ENCODE measurements around the gene TMEM135. TPM values are rescaled to one million over a fixed set of nuclear protein-coding genes. Genes with fewer than 3 reads are reported as not detected.

Gene TMEM135
- total RNA-seq, 1 experiment from 2014 or later = 12.6 TPM

DNA sequence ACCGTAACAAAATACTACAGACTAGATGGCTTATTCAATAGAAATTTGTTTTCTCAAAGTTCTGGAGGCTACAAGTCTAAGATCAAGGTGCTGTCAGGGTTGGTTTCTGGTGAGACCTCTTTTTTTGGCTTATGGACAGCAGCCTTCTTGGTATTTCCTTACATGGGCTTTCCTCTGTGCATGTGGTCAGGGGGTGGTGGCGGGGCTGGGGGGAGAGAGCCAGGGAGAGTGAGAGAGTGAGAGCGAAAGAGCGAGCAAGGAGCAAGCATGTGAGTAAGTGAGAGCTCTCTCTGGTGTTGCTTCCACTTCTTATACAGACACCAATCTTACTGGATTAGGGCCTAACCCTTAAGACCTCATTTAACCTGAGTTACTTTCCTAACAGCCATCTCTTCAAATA, 181.5 kb downstream of the TMEM135 start:
- BruUV-seq (replicated peaks) = no TSS peak
- H3K27me3 Mint-ChIP-seq (ENCODE audit: unreplicated experiment) = no peaks in the 10 kb centered on the region
- intact Hi-C loops (cut with micrococcal nuclease; ENCODE audit: unreplicated experiment) = no loop called here
- no peaks in the 10 kb centered on the region for H3K36me3 Mint-ChIP-seq (ENCODE audit: insufficient read depth, unreplicated experiment)
- no peaks in the 10 kb centered on the region for H3K4me1 Mint-ChIP-seq (ENCODE audit: low read depth, unreplicated experiment)
- DNase-seq = no peak
- no peak overlapping the region for H3K4me3 Mint-ChIP-seq (ENCODE audit: low read depth, unreplicated experiment)
- no peak overlapping the region for H3K27ac Mint-ChIP-seq (ENCODE audit: unreplicated experiment)
- CTCF ChIA-PET = no interaction called here
- TF ChIP-seq, protein P1, sequence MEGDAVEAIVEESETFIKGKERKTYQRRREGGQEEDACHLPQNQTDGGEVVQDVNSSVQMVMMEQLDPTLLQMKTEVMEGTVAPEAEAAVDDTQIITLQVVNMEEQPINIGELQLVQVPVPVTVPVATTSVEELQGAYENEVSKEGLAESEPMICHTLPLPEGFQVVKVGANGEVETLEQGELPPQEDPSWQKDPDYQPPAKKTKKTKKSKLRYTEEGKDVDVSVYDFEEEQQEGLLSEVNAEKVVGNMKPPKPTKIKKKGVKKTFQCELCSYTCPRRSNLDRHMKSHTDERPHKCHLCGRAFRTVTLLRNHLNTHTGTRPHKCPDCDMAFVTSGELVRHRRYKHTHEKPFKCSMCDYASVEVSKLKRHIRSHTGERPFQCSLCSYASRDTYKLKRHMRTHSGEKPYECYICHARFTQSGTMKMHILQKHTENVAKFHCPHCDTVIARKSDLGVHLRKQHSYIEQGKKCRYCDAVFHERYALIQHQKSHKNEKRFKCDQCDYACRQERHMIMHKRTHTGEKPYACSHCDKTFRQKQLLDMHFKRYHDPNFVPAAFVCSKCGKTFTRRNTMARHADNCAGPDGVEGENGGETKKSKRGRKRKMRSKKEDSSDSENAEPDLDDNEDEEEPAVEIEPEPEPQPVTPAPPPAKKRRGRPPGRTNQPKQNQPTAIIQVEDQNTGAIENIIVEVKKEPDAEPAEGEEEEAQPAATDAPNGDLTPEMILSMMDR (IDR thresholded peaks at IDR 0.05; ENCODE audit: unreplicated experiment) = no peak
- no peaks in the 10 kb centered on the region for H3K9me3 Mint-ChIP-seq (ENCODE audit: low read depth, unreplicated experiment)

DNA sequence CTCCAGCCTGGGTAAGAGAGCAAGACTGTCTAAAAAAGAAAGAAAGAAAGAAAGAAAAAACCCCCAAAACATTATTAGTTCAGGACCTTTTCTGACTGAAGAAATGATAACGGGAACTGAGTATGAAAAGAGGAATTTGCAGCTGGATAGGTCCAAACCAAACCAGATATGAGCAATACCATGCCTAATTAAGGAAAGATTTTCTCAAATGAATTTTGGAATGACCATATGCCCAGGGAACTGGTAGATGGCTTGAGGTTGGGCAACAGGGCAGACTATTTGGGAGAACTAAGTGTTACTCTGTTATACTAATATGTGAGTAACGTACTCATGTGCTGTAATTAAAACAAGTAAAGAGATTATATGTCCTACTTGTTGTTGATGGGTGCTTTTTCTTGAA, 186.1 kb downstream of the TMEM135 start:
- intact Hi-C loops (cut with micrococcal nuclease; ENCODE audit: unreplicated experiment) = no loop called here
- H3K36me3 Mint-ChIP-seq (ENCODE audit: insufficient read depth, unreplicated experiment) = no peaks in the 10 kb centered on the region
- no TSS peak for BruUV-seq (replicated peaks)
- DNase-seq = no peak
- H3K4me1 Mint-ChIP-seq (ENCODE audit: low read depth, unreplicated experiment) = no peaks in the 10 kb centered on the region
- H3K9me3 Mint-ChIP-seq (ENCODE audit: low read depth, unreplicated experiment) = no peaks in the 10 kb centered on the region
- TF ChIP-seq, protein P1 (IDR thresholded peaks at IDR 0.05; ENCODE audit: unreplicated experiment) = no peak
- no peak overlapping the region for H3K4me3 Mint-ChIP-seq (ENCODE audit: low read depth, unreplicated experiment)
- no peak overlapping the region for H3K27ac Mint-ChIP-seq (ENCODE audit: unreplicated experiment)
- CTCF ChIA-PET = no interaction called here
- no peaks in the 10 kb centered on the region for H3K27me3 Mint-ChIP-seq (ENCODE audit: unreplicated experiment)

DNA sequence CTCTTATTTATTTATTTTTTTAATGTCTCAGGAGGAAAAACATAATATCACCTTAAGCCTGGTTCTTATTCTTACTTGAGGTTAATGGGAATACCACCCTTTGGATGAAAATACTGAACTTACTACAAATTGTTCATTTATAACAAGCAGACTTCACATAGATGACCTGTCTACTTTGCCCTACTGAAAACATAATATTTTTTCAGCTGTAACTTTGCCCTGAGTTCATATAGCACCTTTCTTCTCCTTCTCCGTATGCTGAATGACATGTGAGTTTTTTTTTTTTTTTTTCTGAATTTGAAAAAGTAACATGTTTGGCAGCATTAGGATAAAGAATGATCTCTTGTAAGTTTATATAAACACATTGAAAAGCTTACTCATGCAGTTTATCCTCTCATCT, 186.8 kb downstream of the TMEM135 start:
- no peaks in the 10 kb centered on the region for H3K27me3 Mint-ChIP-seq (ENCODE audit: unreplicated experiment)
- no peaks in the 10 kb centered on the region for H3K36me3 Mint-ChIP-seq (ENCODE audit: insufficient read depth, unreplicated experiment)
- no peaks in the 10 kb centered on the region for H3K9me3 Mint-ChIP-seq (ENCODE audit: low read depth, unreplicated experiment)
- intact Hi-C loops (cut with micrococcal nuclease; ENCODE audit: unreplicated experiment) = no loop called here
- no peak overlapping the region for H3K27ac Mint-ChIP-seq (ENCODE audit: unreplicated experiment)
- DNase-seq = no peak
- H3K4me3 Mint-ChIP-seq (ENCODE audit: low read depth, unreplicated experiment) = no peak overlapping the region
- no peaks in the 10 kb centered on the region for H3K4me1 Mint-ChIP-seq (ENCODE audit: low read depth, unreplicated experiment)
- no TSS peak for BruUV-seq (replicated peaks)
- CTCF ChIA-PET = interaction anchor here (0.7 kb wide), 1 partner anchor 35 kb away, joined by 5 read pairs; no protein-coding TSS in a partner anchor
- TF ChIP-seq, protein P1 (IDR thresholded peaks at IDR 0.05; ENCODE audit: unreplicated experiment) = no peak

DNA sequence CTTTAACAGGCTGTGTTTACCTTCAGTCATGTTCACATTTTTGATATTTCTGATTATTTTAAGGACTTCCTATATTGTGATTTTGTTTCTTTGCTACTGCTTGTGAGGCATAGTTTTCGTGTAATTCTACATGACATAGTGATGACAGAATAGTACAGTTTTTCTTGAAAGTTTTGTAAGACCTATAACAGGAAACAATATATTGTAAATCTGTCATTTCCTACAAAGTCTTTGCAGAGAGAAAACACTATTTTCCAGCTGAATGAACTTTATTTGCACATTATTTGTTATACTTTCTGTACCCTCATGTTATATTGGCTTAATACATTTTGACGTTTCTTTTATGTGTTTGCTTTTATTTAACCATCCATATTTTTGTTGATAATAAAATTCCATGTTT, 191.1 kb downstream of the TMEM135 start:
- CTCF ChIA-PET = no interaction called here
- Mint-ChIP-seq H3K4me3 (ENCODE audit: low read depth, unreplicated experiment) (no peak overlapping the region), H3K36me3 (ENCODE audit: insufficient read depth, unreplicated experiment) (no peaks in the 10 kb centered on the region), H3K9me3 (ENCODE audit: low read depth, unreplicated experiment) (peaks cover 6% of the 10 kb centered on the region), H3K27me3 (ENCODE audit: unreplicated experiment) (no peaks in the 10 kb centered on the region), H3K4me1 (ENCODE audit: low read depth, unreplicated experiment) (no peaks in the 10 kb centered on the region), H3K27ac (ENCODE audit: unreplicated experiment) (no peak overlapping the region)
- intact Hi-C loops (cut with micrococcal nuclease; ENCODE audit: unreplicated experiment) = no loop called here
- BruUV-seq (replicated peaks) = no TSS peak
- TF ChIP-seq, protein P1 (IDR thresholded peaks at IDR 0.05; ENCODE audit: unreplicated experiment) = no peak
- no peak for DNase-seq
